CD4-positive, alpha-beta T cell treated with Interleukin-17A for 4 hours (primary cell): ENCODE measurements around the gene SLC26A4.

ENCODE experiments used
- DNase-seq: peaks from one replicate; pipeline ENCODE4 v3.0.0-alpha.2; 2020; ENCODE audit warnings: mixed read lengths

SLC26A4 gene

DNA sequence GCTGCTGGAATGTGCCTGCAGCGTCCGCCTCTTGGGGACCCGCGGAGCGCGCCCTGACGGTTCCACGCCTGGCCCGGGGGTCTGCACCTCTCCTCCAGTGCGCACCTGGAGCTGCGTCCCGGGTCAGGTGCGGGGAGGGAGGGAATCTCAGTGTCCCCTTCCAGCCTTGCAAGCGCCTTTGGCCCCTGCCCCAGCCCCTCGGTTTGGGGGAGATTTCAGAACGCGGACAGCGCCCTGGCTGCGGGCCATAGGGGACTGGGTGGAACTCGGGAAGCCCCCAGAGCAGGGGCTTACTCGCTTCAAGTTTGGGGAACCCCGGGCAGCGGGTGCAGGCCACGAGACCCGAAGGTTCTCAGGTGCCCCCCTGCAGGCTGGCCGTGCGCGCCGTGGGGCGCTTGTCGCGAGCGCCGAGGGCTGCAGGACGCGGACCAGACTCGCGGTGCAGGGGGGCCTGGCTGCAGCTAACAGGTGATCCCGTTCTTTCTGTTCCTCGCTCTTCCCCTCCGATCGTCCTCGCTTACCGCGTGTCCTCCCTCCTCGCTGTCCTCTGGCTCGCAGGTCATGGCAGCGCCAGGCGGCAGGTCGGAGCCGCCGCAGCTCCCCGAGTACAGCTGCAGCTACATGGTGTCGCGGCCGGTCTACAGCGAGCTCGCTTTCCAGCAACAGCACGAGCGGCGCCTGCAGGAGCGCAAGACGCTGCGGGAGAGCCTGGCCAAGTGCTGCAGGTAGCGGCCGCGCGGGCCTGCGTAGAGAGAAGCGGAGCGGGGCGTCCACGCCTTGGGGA is 645 bp downstream of the SLC26A4 start:
- peak; percentile 5 for DNase-seq

DNA sequence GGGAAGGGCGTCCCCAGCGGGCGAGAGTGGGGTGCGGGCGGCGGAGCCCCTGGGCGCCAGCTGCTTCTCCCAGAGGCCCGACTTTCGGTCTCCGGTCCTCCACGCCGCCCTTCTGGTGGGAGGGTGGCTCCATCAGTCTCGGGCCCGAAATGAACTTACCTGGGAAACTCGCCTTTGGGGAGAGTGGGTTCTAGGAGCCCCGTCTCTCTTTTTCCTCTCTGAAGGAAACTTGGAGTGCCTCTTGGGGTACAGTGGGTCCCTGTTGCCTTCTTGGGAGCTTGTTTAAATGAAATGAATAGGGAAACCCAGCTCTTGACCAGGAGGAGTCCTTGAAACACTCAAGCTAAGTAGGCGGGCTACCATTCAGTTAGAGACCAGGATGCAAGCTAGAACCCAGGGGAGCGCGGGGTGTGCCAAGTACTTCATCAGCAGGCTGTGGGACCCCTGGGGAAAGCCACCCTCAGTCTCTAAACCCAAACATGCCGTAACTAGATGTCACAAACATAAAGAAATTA is 1.3 kb downstream of the SLC26A4 start:
- peak; percentile 14 for DNase-seq

DNA sequence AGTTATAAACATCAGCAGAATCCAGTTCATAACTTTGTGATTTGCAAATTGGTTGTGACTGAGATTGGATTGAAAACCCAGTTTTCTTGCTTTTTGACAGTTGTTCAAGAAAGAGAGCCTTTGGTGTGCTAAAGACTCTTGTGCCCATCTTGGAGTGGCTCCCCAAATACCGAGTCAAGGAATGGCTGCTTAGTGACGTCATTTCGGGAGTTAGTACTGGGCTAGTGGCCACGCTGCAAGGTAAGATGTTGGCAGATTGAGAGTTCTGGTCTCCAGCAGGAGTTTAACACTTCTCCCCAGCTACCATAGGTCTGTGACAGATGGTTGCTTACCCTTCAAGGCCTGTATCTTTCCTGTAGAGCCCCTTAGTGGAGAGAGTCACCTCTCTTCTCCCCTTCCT is 2.6 kb downstream of the SLC26A4 start:
- no peak for DNase-seq

DNA sequence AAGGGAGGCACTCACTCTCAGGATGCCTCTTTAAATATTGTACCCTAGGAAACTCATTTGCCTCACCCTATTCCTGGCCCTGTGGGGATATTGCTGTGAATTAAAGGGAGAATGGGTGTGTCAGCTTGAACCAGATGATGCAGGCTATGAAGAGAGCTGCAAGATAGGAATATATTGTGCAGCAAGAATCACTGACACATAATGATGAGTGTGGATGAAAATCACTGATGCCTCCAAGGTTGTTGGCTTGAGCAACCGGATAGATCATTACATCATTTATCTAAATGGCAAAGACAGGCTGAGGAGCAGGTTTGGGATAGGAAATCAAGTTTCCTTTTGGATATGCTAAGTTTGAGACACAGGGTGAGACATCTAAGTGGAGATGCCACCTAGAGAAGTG is 6.2 kb downstream of the SLC26A4 start:
- no peak for DNase-seq

DNA sequence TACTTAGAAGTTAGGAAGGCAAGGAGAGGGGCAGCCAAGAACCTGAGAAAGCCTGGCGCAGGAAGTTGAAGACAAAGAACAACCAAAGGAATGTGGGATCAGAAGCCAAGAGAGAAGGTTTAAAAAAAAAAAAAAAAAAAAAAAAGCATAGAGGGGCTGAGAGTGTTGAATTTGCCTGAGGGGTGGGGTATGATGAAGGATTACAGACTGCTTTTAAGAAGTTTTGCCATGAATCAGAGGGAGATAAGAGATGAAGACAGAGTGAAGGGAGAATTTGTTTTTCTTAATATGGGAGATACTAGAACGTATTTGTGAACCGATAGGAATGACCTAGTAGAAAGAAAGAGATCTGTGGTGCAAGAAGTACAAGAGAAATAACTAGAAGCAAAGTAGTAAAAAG is 6.7 kb downstream of the SLC26A4 start:
- no peak for DNase-seq

DNA sequence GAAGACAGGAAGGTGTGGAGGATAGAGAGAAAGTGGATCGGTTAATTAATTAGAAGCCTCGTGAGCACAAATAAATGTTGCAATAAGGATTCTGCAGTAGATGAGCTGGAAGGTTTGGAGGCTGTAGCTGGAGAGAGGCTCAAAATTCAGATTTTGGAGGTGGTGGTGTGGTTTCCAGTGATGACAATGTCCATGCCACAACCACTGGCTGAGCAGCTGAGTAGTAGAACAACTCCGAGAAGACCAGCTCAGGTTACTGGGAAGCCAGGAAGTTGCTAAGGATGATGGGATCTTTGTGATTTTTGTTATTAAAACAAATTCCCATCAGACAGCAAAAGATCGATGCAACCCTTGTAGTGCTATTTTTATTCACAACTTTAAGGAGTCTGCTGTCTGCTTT is 7.7 kb downstream of the SLC26A4 start:
- no peak for DNase-seq

DNA sequence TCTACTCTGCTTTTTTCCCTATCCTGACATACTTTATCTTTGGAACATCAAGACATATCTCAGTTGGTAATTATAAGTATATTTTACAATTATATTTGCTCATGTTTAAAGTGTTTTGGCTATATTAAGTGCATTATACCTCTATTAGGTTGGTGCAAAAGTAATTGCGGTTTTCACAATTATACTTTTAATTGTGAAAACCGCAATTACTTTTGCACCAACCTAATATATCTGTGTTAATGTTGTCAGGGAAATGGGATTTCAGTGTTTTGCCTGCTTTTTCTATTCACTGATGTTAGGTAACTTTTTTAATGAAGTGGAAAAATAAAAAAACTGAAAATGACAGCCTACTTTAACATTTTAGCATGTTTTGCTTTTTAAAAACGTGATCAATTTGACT is 11.6 kb downstream of the SLC26A4 start:
- DNase-seq: no peak

DNA sequence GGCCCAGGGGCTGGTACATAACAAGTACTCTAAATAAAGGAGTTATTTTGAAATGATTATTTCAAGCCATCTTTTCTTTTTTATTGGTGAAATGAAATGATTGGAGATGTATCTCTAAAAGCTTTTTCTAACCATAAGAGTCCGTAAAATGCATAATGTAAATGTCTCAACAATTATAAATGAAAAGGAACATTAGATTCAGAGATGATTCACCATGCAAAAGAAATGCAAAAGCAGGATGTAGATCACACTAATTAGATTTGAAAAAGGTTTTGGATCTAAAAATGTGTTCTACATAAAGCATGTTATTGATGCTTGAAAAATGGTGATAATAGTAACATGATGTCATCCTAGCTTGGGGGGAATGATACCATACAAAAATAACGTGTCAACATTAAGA is 15.6 kb downstream of the SLC26A4 start:
- DNase-seq: no peak

DNA sequence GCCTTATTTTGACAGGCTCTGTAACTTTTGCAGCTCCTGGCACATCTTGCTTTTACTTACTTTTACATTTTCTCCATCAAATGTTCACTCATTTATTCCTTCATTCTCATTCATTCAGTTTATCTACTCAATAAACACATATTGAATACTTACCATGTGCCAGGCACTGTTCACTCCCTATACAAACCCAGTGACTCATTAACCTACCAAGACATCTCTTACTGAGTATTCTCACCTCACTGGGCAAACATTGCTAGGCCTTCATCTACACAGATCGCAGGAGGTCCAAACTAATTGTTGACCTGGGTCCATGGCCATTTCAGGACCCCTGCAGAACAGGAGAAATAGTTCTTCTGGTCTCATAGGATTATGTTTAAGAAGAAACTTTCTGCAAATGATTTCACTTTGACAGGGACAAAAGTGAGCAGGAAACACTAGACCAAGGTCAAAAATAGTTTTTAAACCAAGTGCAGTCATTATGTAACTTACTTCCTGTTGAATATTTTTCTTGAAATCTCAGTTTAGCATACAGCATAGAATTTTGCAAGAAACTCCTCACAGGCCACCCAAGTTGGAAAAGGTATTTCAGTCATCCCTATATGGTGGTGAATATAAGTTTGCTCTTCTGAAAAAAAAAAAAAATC is 17.6 kb downstream of the SLC26A4 start:
- no peak for DNase-seq

DNA sequence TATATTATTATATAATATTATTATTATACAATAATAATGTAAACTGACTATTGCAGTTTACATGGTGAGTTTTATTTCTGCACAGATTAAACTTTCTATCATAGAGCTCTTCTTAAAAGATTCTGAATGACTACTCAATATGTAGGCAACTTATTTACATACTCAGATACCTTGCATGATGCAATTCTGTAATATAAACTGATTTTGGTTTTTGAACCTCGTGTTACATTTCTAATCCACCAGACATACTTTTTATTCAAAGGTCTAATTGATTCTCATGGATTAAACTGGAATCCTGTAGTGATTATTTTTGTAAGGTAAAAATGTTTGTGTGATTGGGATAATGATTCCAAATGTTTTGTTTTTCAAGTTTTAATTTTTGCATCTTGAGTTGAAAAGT is 19.9 kb downstream of the SLC26A4 start:
- DNase-seq: no peak

DNA sequence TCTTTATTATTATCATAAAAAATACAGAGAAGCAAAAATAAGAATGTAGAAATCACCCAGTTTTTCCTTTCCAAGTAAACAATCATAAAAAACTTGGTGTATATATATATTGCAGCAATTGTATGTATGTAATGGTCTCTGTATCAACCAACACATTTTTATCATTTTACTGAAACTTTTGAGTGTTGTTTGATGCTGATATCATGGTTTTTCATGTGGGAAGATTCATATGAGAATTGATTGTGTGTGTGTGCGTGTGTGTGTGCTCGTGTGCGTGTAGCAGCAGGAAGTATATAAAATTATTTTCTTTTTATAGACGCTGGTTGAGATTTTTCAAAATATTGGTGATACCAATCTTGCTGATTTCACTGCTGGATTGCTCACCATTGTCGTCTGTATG is 22.3 kb downstream of the SLC26A4 start:
- no peak for DNase-seq

DNA sequence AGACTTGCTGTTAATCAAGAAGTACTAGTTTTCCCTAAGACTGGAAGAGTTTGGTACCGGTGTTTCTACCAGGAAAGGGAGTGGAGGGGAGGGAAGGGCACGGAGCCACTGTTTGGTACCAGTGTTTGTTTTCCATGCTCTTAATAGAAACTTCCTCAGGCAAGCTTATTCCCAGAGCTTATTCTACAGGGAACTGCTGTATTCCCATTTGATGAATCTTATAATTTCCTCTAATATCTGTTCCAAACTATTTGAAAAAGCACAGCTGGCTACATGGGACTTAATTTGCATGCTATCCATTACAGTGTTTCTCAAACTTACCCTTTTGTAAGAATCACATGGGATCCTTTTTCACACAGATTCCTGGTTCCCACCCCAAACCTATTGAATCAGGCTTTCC is 23.7 kb downstream of the SLC26A4 start:
- no peak for DNase-seq

DNA sequence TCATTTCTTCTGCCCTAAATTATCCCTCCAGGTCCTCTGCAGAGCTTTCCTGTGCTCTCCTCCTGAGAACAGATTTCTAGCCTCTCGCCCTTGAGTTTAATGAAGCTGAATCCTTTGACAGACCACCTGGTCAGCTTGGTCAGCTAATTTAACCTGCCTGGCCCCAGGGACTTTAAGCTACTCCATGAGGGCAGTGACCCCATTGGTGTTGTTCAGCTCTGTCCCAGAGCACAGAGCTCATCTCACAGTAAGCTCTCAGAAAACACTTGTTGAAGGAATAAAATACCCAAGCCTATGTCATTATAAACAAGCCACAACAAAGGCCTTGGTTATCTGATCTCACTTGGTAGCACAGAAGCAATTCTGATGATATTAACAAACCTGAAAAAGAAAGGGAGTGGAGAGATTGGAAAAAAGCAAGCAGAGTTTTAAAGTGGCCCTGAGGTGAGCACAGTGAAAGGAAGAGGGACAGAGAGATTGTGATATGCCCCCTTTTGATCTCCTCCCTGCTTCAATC is 24.4 kb downstream of the SLC26A4 start:
- DNase-seq: no peak

DNA sequence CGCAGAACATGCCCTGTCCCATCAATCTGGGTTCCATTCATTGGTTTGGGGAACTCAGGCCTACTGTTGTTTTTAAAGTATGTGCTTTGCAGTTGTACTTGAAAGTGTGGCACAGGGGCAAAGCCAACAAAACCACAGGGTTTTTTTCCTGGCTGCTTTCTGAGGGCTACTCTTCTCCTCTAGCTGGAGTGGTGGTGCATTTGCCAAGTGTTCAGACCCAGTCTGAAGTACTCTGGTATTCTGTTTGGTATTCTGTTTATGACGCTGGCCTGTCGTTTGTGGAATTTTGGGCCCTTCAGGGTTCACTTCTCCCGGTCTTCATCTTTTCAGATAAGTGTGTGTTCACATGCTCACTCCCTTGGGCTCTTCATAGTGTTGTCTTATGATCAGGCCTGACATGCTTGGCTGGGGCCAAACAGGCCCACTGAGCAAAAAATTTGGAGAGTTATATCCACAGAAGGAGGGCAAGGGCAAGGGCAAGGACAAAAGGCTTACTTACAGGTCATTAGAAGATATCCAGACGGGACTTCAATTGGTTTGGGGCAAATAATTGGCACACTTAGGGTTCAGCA is 26.3 kb downstream of the SLC26A4 start:
- no peak for DNase-seq

DNA sequence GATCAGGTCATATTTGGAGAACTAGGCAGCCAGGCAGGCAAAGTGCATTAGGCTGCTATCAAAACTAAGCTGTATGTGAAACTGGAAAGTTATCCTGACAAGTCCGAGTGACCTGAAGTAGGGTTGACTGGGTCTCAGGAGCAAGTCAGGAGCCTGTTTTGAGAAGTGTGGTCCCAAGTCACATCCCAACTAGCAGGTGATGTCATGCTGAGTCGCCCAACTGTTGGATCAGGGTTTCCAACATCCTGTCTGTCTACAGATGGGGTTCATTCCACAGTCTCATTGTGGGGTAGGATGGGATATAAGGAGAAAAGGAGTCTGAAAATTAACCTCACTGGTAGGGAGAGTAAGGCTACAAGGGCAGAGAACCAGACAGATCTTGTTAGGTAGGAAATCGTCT is 27.0 kb downstream of the SLC26A4 start:
- no peak for DNase-seq

DNA sequence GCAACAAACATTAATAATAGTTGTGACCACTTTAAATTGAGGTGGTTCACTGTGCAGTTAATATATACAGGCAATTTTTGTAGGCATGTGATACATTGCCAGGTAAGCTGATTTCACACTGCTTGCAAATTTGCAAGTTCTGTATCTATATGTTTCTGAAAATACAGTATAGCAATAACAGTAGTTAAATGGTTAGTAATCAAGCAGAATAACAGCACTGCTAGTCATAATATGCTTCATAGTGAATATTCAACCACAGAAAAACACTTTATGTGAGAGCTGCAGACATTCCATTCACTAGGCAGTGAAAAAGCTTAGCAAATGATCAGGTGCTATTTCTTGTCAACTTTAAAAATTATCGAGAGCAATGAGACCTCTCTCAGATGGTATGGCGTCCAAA is 28.9 kb downstream of the SLC26A4 start:
- DNase-seq: no peak

DNA sequence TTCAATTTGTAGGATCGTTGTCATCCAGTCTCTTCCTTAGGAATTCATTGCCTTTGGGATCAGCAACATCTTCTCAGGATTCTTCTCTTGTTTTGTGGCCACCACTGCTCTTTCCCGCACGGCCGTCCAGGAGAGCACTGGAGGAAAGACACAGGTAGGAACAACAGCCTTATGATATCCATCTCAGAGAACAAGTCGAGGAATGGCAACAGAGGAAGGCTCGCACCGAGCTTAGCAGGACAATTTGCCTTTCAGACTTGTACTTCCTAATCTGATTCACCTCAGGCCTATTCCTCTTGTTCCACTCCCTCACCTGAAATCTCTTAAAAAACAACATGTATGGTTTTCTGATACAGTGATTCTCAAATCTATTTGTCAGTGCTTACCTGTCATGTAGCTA is 29.5 kb downstream of the SLC26A4 start:
- DNase-seq: no peak

DNA sequence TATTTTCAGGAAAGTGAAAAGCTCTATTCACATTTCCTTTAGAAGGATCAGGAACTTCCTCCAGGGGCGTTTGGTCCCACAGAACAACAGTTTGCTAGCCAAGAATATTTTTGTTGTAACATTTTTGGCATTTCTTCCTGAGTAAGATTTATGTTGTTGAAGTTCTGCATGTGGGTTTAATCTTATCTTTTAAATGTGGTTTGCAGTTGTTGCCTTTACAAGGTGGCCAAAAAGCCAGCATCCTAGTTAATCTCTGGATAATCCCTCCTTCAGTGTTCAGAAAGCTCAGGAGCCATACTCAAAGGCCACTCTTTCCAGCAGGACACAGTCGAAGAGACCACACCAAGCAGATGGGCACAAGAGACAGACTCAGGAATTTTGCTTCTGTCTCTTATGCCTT is 30.0 kb downstream of the SLC26A4 start:
- no peak for DNase-seq

DNA sequence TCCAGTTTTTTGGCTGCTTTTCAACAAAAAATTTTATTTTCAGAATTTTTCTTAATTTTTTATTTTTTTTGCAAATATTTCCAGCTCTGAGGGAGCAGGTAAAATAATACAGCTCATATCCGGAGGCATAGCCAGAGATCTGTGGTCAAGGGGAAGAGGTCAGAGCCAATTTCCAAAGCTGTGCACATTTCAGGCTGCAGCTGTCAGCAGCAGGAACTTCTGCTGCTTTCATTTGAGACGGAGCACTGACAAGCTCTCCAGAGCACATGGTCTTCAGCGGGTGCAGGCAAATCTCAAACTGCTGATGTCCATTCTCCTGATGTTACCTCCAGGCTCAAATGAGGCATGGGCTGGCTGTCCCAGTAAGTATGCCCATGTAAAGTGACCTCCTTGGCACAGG is 31.1 kb downstream of the SLC26A4 start:
- DNase-seq: no peak

DNA sequence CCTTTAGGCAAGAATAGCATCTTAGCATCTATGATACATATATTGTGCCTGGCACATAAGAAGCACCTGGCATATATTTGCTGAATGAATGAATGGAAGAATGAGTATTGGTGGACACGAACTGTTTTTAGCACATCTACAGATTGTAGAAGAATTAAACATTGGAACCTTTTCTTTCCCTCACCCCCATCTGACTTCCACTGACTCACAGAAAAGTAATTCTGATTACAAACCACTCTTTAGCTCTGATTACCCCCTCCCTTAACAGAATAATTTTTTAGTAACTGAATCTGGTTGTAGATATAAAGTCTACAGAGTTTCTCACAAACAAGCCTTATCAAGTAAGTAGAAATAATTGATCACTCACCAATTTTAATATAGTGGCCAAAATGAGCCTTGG is 31.9 kb downstream of the SLC26A4 start:
- DNase-seq: no peak

DNA sequence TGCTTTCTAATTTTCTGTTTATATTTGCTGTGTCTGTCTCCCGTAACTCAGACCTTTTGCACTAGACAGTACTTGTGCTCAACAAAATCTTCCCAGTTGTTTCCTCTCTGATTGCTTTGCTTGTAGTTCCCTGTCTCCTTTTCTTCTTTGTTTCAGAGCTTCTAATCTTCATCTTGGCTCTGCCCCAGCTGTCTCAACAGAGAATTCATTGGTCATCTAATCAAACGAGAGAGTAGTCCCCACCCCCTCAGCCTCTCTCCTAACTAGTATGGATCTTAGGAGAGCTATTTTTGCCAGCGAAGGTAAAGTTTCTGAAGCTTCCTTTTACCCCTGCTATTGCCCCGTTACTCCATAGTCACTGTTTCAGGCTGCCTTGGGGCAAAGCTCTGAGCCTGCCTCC is 32.8 kb downstream of the SLC26A4 start:
- no peak for DNase-seq

DNA sequence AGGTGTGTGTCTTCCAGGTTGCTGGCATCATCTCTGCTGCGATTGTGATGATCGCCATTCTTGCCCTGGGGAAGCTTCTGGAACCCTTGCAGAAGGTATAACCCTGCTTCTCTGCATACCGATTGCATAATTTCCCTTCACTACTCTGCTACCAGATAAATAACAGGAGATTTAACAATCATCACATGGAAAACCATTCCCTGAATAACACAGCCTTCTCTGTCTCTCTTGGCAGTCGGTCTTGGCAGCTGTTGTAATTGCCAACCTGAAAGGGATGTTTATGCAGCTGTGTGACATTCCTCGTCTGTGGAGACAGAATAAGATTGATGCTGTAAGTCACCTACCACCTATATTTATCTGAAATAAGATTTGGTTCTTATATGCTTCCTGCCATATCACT is 33.8 kb downstream of the SLC26A4 start:
- DNase-seq: no peak

DNA sequence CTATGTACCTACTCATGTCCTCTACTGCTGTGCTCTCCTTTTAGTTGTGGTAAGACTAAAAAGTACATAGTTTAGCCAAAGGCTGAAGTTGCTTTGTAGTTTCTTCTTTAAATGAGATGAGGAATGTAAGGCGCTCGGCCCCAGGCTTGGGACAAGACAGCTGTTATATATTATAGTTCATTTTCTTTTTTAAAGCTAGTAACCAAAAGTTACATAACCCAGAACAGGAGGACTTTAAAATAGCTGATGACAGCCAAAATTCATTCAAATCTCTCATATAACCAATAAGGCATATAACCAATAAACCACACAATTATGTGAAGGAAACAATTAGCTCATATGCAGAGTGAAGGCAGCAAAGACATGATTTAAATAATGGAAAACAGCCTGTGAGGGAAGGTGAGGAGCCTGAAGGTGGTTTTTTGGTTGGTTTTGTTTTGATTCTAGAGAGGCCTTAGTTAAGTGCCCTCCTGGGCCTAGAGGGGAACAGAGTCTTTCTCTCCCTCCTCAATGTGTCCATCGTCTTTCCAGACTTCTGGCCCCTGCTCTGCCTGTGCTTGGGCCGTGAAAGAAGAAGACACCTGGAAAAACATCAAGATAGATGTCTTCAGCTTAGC is 35.8 kb downstream of the SLC26A4 start:
- no peak for DNase-seq
